GM19397 (cell line): ENCODE results near the gene CPEB2.

Source experiments
- ATAC-seq: cut with Tn5 transposase; IDR thresholded peaks from one replicate; pipeline ENCODE4 v1.9.1; 2021; ENCODE audit warnings: mild to moderate bottlenecking, moderate library complexity; ENCODE audit not compliant: unreplicated experiment

The CPEB2 gene

DNA sequence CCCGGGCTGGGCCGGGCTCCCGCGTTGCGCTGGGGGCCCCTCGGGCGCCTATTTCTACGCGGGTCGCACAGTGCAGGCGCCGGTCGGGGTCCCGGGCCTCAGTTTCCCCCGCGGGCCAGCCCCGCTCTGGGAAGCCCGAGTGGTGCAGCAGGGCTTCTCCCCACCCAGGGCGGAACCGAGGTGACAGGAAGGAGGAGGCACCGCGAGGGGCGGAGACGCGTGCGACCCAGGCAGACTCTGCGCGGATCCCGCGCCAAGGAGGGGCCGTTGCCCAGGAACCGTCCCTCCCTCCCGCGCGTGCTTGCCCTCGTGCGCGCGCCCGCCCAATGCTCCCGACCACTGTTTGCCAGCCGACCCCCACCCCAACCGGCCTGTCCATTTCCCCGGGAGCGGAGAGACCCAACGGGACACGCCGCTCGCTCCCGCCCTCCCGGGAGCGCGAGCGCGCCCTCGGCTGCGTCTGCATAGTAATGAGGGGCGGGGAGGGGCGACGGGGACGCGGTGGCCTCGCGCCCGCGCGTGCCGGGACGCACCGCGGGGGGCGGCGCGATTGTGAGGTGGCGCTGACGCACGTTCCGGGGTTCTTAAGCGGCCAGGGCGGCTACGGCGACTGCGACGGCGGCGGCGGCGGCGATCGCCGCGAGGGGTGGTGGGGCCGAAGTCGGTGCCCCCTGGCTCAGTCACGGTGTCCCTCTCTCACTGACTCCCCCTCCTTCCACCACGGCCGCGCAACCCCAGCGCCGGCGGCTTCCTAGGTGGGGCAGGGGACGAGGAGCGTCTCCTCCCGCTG, at the start of gene CPEB2:
TSS of gene CPEB2 (plus strand) at position 613 of the 790 bp plus-strand sequence. CDS start 193 bp downstream, outside the sequence.
- ATAC-seq = peak; percentile 63

DNA sequence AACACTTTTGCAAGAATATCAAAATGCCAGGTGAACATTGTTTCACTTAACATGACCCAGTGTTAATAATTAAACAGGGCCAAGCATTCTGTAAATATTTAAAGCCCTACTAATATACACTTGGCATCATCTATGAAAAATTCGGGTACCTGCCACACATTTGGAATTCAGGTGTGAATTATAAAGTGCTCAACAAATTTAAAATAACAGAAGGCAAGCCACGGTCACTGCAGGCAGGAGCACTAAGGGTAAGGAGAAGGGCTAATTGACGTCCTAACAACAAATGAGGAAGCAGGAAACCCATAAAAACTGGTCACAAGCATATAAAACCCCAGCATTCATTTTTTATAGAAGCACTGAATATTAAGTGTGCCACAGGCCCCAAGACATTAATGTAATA, 43.8 kb upstream of the CPEB2 start:
- ATAC-seq = no peak

DNA sequence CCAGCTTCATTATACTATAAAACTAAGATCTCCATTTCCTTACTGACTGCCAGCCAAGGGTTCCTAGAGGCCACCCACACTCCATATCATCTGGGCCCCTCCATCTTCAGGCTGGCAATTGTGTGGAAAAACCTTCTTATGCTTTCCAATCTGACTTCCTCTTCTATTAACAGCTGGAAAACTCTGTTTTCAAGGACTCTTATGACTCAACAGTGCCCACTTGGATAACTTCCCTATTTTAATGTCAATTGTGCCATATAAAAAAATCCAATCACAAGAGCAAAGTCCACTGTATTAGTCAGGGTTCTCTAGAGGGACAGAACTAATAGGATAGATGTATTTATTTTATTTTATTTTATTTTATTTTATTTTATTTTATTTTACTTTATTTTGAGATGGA, 41.0 kb upstream of the CPEB2 start:
- ATAC-seq = no peak

DNA sequence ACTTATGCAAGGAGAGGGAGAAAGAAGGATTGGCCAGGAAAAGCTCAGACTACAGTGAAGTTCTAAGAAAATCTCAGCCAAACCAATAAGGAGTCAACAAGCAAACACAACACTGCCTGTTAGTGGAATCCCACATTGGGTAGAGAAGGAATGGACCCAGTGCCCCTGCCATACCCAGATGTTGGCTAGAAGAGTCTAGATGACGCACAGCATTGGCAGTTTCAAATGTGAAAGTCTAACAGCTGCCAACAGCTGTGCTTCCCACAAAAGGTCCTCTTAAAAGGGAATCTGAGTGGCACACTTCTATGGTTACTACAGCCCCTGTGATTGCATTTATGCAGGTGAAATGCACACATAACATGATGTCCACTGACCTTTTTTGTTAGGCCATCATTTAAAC, 37.2 kb upstream of the CPEB2 start:
- ATAC-seq = no peak

DNA sequence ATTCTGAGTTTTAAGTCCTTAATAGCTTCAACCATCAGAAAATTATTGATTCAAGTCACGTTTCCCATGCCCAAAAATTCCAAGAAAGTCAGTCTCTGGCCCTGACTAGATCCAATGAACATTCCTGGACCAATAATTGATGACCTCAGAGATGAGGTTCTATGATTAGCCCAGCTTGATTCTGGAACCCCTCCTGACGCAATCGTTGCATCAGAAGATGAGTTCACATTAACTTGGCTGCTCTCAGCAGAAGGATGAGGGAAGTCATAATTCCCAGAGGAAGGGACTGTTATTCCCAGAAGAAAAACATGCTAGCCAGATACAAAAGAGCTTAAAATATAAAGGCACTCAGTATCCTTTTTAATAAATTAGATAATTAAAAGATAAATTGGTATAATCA, 34.3 kb upstream of the CPEB2 start:
- no peak for ATAC-seq

DNA sequence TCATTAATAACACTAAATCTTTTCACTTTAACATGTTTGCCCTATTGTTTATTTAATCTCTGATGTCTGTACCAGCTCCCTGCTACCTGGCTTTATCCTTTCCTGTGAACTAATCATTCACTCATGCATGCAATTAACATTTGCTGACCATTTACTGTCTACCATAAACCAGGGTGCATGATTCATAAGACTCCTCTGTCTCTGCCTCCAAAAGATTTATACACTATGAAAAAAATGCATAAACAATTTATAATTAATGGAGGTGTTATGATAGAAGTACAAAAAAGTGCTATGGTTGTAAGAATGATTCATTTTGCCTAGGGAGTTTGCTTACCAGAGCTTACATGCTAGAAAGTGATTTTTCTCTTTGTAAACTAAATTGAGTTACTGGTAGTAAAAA, 24.5 kb upstream of the CPEB2 start:
- ATAC-seq = no peak

DNA sequence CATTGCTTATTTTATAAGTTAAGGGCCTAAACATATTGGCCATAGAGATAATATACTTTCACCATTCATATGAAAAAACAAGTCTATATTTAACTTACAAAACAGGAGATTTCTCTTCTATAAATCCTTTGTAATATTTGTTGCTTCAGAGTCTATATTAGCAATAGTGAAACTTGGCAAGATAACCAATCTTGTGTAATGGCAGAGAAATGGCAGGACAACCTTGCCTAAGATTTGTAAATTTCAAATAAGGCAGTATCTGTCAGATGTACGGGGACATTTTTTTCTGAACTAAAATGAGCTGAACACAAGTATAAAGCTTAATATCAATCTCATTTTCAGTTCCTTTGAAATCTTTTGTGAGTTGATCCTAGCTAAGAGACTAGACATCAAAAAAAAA, 17.8 kb upstream of the CPEB2 start:
- no peak for ATAC-seq

DNA sequence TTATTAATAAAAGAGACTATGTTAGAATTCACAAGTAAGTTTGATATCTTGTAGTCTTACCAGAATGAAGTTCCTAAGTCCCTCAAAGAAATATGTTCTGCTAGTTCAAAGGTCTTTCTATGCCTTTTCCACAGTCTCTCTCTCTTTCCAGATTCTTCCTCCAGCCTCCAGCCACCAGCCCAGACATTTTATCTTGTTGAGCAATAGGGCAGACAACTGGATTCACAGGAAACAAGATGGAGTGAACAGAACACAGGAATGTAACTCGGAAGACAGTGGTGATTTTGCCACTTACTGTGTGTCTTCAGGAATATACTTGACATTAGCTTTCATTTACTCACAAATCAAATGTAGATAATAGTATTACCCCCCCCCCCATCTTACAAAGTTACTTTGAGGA, 17.1 kb upstream of the CPEB2 start:
- ATAC-seq = no peak

DNA sequence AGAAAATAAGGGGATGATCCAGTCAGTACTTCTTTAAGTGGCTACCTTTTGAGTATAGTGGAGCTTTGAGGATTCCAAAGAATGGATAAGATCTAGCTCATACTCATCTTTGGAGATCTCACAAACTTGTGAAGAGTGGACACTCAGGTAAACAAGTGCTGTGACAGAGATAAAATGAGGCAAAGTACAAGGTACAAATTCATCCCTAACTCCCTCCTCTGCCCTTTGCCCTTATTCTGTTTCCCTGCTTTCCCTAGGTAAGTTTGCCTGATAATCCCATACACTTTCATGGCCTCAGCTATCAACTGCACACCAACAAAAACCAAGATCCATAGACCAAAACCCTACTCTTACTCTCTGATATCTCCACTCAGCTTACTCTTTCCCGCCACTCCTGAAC, 16.4 kb upstream of the CPEB2 start:
- no peak for ATAC-seq

DNA sequence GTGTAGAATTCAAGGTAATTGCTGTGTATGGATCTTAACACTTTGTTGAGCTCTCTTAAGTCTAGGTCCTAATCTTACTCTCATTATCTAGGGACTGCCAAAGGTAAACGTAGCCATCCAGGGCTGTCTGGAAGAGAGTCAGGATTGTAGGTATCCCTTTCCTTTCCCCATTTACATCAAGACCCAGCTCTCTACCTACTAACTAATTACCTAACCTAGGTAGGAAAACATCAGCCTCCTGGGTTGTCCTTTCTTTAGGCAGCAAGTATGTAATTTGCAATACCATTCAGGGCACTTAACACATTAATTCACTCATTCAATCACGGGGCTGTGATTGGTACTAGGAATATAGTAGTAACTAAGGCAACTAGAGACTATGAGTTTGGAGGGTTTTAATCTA, 15.2 kb upstream of the CPEB2 start:
- no peak for ATAC-seq

DNA sequence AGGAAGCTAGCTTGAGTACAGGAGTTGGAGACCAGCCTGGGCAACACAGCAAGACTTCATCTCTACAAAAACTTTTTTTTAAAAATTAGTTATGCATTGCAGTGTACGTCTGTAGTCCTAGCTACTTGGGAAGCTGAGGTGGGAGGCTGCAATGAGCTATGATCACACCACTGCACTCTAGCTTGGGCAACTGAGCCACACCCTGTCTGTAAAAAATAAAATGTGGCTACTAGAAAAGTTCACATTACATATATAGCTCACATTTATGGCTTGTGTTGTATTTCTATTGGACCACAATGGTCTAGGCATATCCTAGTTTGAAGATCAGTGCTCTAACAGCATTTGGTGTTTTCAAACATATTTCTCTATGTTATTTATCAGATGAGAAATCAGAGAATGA, 11.8 kb upstream of the CPEB2 start:
- ATAC-seq = no peak

DNA sequence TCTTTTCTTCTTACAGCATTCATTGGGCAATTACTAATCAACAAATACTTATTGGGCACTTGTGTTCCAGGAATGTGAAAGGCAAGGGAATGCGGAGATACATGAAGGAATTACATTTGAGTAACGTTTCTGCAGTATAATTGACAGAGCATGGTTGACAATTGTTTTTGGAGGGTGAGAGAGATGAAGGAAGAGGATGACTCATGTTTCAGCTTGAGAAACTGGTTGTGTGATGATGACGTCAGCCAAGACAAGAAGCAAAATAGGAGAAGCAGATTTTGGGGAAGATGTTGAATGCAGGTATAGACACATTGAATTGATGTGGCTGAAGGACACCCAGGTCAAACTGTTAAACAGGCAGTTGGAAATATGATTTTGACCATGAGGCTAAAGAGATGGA, 8.0 kb upstream of the CPEB2 start:
- ATAC-seq = no peak

DNA sequence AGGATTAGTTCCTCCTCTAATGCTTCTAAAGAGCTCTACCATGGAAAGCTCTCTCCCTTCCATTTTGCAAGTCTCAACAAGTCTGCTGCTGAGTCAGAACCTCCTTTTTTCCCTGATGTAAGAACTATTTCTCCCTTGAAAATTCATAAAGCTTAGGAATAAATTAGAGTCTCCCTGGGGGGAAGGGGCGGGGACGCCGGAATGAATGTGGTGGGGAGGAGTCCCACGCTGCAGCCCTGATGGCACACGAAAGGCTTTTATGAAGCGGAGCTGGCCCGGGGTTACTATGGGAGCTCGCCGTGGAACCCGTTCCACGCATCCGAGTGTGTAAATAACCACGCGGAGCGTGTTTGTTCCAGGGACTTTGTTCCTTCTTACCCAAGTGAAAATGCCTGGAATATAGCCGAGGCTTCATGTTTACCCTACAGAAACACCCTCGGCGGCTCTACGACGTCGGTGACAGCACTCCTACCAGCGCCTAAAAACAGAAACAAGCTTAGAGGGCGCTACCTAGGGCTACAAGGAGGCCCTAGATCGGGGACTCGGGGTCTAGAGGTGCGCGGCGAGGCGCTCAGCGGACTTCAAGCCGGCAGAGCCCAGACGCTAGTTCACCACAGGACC, 923 bp upstream of the CPEB2 start:
- peak; percentile 21 for ATAC-seq

DNA sequence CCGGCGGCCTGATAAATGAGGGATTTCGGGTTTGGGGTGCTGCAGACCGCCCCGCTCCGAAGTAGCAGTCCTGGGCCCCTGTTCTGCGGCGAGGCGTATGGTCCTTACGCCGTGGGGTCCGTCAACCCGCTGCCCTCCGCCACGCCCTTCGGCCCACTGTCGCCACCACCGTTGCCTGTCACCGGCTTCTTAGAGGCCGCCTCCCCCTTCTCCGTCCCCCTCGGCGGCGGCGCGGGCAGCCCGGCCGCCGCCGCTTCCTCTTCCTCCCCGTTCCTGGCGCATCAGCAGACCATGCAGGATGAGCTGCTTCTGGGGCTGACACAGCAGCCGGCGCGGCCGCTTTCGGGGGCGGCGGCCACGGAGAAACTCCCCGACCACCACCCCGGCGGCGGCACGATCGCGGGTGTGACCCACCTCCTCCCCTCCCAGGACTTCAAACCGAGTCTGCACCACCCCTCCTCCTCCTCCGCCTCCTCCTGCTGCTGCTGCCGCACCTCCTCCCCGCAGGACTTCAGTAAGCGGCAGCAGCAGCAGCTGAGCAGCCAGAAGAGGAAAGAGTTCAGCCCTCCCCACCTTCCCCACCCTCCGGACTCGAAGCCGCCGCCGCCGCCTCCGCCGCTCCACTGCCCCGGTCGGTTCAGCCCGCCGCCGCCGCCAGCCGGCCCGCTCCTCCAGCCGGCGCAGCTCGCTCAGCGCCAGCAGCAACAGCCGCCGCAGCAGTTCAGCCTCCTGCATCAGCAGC, 549 bp downstream of the CPEB2 start:
- peak; percentile 17 for ATAC-seq

DNA sequence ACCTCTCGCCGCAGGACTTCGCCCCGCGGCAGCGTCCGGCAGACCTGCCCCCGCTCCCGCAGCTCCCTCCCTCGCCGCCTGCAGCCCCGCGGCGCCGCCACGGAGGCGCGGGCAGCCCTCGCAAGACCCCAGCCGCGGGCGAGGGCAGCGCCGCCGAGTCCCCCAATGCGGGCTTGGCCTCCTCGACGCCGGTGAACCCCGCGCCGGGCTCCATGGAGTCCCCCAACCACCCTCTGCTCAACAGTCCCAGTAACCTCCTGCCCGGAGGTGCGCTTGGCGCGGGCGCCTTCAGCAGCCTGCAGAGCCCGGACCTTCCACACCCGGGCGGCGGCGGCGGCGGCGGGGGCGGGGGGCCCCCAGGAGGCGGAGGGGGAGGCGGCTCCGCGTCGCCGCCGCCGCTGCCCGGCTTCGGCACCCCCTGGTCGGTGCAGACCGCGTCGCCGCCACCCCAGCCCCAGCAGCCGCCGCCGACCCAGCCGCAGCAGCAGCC, 1.2 kb downstream of the CPEB2 start:
- ATAC-seq = peak; percentile 17

DNA sequence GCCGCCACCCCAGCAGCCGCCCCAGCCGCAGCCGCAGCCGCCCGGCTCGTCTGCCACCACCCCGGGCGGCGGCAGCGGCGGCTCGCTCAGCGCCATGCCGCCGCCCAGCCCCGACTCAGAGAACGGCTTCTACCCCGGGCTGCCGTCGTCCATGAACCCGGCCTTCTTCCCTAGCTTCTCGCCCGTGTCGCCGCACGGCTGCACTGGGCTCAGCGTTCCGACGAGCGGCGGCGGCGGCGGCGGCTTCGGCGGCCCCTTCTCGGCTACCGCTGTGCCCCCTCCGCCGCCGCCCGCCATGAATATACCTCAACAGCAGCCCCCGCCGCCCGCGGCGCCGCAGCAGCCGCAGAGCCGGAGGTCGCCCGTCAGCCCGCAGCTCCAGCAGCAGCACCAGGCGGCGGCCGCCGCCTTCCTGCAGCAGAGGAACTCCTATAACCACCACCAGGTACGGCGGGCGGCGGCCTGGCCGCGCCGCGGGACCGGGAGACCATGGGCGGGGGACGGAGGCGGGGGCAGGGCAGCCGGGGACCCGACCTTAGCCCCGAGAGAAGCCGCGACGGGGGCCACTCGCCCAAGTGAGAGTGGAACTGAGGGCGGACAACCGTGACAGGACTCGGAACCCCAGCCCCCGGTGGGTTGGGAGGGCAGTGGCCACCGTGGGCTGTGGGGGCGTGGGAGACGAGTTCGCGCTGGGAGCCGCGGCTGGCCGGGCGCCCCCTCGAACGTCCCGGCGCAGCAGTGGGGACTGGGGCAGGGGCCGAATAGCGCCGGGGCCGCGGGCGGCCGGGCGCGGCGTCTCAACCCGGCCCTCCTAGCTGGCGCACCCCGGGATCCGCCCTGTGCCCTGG, 1.8 kb downstream of the CPEB2 start:
- peak; percentile 0 for ATAC-seq

DNA sequence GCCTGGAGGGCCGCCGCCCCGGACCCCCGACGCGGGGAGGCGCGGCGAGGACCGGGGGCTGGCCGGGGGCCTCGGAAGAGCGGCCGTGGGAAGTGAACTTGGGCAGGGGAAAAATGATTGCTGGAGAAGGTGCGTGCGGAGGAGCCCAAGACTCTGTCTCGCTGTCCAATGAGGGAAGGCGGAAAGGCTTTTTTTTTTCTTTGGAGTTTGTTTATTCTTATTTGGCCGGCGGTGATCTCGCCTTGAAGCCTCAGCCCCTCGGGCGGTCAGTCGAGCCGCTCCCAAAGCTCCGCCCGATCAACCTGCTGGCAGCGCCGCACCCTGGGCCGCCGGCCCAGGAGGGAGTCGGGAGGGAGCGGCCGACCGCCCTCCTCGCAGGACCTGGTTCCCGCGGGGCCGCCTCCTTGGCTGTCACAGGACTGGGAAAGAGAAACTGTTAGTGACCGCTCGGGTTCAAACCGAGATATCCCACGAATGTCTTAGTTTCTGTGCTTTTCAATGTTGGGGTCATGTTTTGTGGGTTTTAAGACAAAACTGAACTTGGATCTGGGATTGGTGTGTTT, 2.5 kb downstream of the CPEB2 start:
- no peak for ATAC-seq

DNA sequence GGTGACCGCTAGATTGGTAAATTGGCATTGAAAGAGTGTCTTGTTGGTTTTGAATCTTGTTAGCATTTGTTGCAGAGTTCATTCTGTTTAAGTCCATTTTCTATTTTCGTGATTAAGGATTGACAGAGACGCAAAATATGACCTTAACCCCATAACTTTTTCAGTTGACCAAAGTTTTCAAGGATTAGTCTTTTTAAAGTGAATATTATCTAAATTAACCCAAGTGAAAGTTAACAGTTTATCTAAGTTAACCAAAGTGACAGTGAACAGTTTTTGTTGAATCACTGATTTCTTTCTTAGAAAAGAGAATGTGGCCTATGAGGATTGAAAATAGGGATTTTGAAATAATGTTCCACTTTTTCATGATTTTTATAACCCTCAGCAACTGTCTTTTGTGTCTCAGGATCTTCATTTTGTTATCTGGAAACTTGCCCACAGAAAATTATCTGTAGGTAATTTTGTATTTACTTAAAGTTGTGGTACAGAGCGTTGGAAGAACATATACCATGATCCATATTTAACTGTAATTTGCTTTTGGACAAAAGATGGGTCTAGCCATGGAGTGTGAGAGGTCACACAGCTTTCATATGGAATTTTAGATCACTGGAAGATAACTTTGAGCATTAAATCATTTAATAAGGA, 3.3 kb downstream of the CPEB2 start:
- ATAC-seq = no peak

DNA sequence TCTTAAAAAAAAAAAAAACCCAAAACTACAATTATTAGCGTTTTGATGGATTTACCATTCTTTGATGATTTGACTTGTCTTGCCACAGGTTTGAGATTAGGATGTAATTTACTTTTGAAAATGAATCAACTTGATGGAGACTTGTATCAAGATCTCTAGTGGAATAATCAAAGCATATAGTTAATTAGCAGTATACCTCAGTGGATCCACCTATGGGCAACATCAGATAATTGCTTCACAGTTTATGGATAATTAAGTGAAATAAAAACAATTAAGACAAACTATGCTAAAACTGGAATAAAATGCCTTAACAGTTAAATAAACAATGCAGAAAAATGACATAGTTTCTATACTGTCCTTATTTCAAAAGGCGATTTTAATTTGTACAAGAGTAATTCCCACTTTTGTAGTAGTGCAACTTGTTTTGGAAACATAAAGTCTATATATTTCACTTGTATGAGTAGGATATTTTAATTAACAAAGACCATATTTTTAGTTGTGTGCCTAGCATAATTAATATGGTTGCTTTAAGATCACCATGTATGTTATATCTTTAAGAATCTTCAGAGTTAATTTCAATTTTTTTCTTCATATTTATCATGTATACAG, 4.2 kb downstream of the CPEB2 start:
- no peak for ATAC-seq

DNA sequence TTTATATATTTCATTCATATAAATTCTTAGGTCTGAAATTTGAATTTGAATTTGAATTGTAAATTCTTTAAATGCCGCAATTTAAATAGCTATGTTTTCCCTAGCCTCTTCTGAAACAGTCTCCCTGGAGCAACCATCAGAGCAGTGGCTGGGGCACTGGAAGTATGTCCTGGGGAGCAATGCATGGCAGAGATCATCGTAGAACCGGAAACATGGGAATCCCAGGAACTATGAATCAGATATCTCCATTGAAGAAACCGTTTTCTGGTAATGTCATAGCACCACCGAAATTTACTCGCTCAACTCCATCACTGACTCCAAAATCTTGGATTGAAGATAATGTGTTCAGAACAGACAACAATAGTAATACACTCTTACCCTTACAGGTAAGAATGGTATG, 4.9 kb downstream of the CPEB2 start:
- ATAC-seq = no peak
